Fibroblast of gingiva (primary cell): ENCODE data around the gene WDR27.
"Not testable (repeated sequence)": the region's sequence is repeated elsewhere in the genome, so short reads cannot be mapped to it uniquely, and the experiment has no call there.

Experiments
- DNase-seq: peaks from one replicate; pipeline ENCODE4 v3.0.0-alpha.2; 2011; ENCODE audit warnings: low read depth

The WDR27 gene

DNA sequence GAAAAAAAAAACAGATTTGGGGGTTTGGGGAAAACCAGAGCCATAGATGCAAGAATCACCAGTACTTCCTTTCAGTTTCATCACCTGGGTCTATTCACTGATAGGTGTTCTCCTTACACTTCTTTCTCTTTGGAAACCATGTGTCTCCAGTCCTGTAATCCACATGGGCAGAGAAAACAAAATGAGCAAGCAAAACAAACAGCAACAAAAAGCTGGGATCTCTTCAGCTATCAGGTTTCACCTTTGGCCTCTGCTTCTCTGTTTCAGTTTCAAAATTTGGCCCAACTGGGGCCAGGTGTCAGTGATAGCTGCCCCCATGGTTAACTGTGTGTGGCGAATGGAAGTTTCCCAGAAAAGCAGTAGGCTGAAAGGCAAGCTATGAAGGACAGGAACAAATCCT lies 228.2 kb downstream of the WDR27 start:
- DNase-seq: no peak

DNA sequence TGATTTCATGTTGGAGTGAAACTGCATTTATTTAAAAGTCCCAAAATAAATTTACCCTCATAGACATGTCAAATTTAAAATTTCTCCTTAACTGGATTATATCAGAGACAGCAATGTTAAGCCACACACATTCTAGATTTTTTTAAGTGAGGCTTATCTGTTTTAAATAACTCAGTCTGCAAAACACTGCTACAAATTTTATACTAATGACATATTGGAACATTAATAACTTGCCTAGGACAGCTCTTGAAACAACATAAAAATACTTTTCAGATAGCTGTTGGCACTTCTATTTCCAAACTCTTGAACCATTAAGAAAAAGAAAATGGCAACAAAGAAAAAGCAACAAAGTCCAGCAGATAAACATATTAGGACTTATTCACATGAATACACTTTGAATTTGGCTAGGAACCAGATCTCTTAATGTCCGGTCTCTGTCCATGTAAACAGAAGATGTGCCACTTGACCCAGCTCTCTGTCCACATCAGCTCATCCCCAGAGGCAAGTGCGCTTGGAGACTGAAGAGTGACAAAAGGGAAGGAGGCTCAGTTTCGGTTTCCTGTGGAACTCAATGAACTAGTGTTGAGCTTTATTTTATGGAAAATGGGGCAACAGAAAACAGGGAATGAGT lies 228.9 kb downstream of the WDR27 start:
- no peak for DNase-seq

DNA sequence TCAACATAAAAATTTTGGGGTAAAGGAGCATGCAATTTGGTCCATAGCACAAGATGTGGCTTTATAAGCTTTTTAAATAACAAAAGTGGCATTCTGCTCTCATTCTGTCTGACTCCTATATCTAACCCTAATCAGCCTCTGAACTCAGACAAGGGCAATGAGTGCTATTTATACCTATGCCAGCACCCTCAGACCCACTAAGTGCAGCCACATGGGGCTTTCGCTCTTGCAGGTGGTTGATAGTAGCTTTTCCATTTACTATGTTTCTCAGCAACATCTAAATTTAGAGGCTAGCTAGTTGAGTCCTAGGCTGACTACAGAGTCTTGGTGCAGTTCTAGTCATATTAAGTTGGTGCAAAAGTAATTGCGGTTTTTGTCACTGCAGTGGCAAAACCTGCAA lies 231.0 kb downstream of the WDR27 start:
- DNase-seq: no peak

DNA sequence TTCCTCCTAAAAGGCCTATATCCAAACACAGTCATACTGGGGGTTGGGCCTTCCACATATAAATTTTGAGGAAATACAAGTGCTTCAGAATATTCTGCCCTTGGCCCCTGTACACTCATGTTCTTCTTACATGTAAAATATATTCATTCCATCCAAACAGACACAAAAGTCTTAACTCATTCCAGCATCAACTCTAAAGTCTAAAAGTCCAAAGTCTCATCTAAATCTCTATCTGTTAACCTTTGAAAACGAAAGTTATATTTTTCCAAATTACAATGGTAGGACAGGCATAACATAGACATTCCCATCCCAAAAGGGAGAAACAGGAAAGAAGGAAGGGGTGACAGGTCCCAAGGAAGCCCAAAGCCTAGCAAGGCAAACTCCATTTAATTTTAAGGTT lies 232.8 kb downstream of the WDR27 start:
- no peak for DNase-seq

DNA sequence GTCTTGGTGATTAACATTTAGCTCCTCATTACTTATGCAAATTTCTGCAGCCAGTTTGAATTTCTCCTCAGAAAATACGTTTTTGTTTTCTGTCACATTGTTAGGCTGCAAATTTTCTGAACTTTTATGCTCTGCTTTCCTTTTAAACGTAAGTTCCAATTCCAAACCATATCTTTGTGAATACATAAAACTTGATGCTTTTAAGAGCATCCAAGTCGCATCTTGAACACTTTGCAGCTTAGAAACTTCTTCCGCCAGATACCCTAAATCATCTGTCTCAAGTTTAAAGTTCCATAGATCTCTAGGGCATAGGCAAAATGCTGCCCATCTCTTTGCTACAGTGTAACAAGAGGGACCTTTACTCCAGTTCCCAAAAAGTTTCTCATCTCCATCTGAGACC lies 234.1 kb downstream of the WDR27 start:
- not testable (repeated sequence) for DNase-seq

DNA sequence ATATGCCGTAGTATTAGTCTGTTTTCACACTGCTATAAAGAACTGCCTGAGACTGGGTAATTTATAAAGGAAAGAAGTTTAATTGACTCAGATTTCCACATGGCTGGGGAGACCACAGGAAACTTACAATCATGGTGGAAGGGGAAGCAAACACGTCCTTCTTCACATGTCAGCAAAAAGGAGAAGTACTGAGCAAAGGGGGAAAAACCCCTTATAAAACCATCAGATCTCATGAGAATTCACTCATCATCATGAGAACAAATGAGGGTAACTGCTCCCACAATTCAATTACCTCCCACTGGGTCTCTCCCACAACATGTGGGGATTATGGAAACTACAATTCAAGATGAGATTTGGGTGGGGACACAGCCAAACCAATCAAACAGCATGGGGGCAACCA lies 235.6 kb downstream of the WDR27 start:
- not testable (repeated sequence) for DNase-seq

DNA sequence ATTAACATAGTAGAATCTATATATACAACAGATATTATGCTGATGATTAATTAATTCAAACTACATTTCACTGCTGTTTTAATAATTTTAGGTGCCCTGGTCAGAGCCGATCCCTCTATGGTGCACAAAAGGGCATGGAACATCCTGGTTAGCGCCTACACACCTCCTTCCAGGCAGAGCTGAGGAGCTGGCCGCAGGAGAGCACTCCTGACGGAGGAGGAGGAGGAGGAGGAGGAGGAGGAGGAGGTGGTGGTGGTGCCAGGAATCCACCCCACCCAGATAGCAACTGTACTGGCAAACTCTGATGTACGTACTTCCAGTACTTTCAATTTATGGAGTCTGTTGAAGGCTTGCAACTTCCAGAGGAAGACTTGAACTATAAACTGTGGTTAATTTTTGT lies 244.1 kb downstream of the WDR27 start:
- no peak for DNase-seq

DNA sequence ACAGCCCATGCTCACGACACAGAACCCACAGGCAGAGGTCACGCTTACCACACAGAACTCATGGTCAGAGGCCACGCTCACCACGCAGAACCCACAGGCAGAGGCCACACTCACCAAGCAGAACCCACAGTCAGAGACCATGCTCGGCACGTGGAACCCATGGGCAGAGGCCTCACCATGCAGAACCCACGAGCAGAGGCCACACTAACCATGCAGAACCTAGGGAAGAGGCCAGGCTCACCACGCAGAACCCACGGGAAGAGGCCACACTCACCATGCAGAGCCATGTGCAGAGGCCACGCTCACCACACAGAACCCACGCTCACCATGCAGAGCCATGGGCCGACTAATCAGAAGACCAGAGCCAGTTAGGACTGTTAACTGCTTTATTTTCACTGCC lies 245.0 kb downstream of the WDR27 start:
- no peak for DNase-seq

DNA sequence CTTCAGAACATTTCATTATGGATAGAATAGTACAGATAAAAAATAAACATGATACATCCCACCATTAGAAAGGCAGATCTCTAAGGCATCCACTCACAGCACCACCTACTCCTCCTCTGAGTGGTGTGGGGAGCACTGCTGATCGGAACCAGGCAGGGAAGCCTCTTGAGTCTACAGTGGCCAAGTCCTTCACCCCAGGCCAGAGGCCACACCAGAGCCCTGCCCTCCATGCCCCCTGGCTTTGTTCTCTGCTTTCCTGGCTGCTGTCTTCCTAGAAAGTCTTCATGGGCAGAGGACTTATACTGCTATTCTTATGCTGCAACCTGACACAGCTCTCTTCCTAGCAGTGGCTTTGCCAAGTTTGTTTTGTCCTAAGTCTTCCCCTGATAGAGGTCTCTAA lies 246.4 kb downstream of the WDR27 start:
- no peak for DNase-seq

DNA sequence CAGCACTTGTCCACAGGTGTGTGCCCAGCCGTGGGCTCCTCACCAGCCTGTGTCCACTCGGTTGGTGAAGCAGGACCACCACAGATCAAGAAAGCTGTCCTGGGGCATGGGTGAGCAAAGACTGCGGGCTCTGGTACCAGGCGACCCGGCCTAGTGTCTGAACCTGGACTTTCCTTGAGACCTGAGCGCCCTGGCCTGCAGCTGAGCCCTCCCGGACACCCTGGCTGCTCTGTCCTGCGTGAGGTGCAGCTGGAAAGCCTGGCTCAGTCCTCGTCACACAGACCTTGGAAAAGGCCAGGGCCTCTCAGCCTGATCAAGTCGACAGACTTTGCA lies 247.0 kb downstream of the WDR27 start:
- DNase-seq: no peak

DNA sequence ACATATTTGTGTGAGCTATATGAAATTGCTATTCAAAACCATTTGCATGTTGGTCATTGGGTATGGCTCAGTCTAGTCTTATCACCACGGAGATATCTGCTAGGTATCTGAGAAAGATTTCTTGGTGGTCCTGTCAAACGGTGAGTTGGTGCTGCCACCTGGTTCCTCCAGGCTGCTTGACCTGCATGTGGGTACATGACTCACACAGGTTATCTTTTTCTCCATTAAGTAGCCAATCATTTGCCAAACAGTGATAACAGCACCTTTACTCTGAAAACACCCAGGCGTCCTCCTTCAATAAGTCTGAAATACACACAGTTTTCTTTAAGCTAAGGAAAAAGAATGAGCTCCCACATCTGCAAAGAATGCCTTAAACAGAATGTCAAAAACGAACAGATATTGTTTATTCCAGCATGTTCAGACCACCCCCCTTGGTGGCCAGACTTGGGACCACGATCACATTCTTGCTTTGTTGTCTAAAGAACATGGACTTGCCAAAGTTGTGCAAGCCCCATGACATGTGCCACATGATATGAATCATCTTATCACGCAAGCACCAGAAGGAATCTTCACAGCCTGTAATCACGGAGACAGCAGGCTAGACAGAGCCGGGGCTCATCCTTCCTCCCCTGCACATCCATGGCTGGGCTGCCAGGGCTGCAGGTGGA lies 247.5 kb downstream of the WDR27 start:
- DNase-seq: peak; percentile 96

DNA sequence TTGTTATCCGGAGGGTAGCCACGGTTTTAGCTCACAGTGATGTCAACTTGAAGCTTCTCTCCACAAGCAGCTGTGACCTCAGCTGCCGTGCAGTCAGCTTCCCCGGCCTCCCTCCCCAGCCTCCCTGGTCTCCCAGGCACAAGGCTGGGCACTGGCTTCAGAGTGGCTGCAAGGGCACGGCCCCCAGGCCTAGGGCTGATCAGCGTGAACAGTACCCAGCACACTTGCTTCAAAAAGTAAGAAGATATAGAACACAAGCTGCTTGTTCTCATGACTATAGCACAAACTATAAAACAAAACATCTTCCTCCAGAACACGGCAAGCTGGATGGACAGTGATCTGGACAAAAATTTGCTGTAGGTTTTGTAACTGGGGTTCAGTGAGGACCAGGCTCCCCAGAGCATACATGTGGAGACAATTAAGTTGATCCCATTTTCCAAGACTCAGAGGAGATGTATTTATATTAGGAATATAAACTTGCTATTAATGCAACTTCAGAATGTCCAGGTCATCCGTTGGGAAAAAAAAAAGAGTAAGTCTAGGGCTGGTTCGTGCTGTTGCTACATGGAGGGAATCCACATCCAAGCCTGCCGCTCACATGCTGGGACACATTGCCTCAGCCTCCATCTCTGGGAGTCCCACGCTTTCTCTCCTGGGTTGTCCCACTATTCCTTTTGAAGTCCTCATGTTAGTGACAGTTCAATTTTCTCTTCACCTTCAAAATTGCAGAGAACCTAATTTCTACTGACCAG lies 248.8 kb downstream of the WDR27 start:
- DNase-seq: peak; percentile 75

DNA sequence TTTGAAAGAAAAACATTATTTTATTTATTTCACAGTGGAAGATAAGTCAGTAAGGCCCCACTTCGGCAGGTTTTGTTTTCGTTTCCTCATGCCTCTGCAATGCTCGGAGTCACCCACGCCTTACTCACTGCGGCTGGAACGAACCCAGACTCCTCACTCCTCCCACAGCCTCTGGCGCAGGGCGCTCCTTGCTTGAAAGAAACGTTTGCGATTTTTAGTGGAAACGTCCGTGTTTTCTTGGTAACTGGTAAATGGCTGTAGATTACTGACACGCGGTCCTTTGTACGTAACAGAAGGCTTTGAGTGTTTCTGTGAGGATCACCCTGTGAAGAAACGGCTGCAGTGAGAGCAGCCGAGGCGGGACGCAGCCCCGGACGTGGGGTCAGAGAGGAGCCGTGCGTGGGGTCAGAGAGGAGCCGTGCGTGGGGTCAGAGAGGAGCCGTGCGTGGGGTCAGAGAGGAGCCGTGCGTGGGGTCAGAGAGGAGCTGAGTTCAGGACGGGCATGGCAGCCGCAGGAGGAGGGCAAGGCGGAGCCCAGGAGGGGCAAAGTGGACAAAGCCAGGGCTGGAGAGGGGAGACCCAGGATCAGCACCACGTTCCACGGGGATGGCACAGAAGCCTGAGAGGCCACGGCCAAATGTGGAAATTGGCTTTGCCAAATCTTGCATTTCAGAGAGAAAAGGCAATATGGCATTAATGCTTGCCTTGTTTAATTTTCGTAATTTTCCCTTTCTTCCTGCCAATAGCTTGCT lies 249.5 kb downstream of the WDR27 start:
- DNase-seq: peak; percentile 94

DNA sequence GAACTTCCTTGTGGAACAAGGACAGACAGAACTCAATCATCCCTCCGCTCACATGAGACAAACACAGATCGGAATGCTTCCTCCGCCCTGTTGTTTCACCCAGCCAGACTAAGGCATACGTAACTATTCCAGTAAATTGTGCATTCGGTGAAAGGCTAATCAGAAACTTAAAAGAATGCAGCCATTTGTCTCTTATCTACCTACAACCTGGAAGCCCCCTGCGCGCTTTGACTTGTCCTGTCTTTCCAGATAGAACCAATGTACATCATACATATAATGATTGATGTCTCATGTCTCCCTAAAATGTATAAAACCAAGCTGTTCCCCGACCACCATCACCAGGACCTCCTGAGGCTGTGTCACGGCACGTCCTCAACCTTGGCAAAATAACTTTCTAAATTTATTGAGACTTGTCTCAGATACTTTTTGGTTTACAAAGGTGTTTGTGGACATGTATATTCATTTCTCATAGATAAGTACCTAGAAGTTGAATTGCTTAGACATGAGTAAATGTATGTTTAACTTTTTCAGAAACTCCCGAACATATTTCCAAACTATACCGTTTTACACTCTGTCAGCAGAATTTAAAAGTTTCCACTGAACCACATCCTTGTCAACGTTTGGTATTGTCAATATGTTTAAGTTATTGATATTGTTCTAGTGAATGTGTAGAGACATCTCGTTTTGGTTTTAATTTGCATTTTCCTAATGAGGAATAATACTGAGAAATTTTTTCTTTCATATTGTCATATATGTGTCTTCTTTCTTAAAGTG lies 250.6 kb downstream of the WDR27 start:
- no peak for DNase-seq

DNA sequence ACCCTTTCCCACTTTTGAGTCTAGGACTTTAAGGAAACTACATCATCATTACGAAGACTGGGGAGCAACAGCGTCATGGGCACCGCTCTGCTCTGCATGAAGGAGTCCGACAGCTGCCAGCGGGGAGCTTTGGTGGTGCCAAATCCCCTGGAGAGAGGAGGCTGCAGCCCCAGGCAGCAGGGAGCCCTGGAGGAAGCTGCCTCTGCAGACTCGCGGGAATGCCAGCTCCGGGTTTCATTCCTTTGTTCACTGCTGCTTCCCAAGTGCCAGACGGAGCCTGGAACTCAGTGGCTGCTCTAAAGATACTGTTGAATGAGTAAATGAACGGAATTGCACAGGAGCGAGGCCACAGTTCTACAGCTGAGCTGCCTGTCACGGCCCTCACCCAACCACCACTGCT lies 251.7 kb downstream of the WDR27 start:
- DNase-seq: no peak

DNA sequence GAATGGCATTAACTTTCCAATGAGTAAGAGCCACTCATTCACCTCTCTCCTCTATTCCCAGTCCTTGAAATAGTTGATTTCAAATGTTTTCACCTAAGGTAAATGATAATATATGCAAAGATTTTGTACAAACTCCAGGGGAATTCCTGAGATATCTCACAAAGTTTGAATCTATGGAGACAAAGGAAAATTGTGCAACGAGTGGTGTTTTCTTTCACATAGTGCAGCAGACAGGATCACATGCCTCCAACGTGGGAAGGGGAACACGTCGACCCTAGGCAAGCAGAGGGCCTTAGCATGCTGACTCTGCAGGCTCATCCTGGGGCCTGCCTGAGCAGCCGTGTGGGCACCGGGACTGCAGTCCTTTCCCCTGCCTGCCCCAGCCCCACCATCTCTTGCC lies 252.6 kb downstream of the WDR27 start:
- DNase-seq: no peak

DNA sequence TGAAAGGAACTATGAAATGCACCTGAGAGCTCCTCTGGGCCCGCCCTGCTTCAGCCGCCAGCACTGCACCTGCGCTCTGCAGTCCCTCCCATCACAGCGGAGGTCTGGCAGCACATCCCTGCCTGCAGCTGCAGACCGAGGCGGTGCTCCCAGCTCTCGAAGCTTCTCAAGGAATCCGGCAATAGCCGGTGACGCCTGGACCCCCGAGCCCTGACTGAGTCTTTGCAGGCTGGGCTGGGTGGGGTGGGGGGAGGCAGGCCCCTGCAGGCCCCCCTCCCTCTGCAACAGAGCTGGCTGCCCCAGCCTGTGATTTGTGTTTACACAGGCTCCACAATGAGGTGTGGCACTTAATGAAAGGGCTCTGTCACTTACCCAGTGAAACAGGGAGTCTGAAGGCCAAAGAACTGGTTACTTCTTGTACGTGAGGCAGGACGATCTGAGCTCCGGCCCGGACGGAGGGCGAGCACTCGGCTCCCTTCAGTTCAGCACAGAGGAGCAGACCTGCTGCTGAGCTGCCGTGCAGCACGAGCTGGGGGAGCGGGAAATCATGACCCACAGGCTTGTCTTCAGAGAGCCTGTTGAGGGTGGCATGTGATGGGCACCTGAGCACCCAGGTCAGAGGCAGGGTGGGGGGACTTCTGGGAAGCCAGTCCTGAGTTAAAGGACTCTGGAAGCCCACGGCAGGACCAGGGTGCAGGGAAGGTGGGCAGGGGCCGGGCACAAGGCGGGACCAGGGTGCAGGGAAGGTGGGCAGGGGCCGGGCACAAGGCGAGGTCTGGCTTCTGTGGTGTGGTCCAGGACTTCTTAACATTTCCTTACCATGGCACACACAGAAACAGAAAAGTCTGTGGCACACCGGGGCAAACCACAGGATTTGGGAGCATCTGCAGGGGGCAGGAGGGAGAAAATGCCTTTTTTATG lies 255.9 kb downstream of the WDR27 start:
- no peak for DNase-seq

DNA sequence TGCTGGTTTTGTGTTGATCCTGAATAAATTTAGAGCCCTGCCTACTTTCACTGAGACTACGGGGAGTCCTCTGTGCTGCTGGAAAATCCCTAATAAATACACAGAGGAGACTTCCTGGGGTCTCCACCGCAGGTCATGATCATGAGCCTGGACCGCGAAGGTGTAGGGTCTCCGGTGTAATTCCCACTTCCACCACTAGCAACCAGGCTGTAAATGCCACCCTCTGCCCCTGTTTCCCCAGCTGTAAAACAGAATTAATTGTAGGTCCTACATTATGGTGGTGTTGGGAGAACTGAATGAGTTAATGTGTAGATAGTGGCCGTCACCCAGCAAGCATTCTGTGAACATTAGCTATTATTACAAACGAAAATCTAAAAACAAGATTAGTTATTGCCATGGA lies 256.6 kb downstream of the WDR27 start:
- no peak for DNase-seq

DNA sequence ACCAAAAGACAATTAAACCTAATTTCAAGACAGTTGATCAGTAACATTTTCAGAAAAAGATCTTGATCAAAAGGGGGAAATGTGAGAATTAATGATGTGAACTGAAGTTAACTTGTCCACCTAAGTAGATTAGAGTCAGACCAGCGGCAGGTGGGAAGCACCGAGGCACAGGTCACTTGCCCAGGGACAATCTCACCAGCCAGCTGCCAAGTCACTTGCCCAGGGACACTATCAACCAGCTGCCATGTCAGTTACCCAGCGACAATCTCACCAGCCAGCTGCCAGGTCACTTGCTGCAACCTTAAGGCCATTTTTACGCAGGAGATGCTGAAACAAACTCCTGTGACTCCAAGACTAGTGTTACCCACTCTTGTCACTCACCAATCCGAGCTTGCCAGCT lies 260.5 kb downstream of the WDR27 start:
- DNase-seq: no peak

DNA sequence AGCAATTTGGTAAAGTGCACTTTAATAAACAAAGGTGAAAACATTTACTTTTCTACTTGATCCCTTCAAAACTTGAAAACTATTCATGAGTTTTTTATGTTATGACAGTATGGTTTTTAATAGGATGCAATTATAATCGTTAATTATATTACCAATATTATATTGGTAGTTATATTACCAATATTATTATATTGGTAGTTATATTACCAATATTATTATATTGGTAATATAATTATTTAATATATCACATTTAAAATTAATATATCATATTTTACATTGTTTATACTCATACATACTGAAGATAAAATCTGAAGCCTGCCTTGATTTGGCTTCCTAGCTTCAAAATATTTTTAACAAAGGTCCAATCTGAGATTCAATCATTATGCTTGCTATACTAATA lies 262.1 kb downstream of the WDR27 start:
- no peak for DNase-seq

DNA sequence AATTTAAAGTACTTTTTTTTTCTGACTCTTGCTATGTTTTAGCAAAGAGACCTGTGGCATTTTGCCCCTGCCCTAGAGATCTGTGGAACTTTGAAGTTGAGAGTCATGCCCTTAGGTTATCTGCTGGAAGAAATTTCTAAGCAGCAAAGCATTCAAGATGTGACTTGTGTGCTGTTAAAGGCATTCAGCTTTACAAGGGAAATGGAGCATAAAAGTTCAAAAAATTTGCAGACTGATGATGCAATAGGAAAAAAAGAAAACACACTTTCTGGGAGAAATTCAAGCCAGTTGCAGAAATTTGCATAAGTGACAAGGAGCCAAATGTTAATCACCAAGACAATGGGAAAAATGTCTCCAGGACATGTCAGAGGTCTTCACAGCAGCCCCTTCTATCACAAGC lies 267.3 kb downstream of the WDR27 start:
- peak; percentile 45 for DNase-seq
